Osteoblast (primary cell): Measurements from ENCODE around the gene PRKN. TPM values are rescaled to one million over a fixed set of nuclear protein-coding genes. Genes with fewer than 3 reads are reported as not detected.

Source experiments
- DNase-seq: peaks from one replicate; pipeline ENCODE4 v3.0.0; 2011; ENCODE audit warnings: low spot score, mixed read lengths; ENCODE audit not compliant: insufficient read length; ENCODE audit errors: missing footprints
- H2AFZ ChIP-seq: 2 replicates; pipeline ENCODE4 v1.6.0; 2011; ENCODE audit warnings: mild to moderate bottlenecking, low read length
- H3K27ac ChIP-seq: 2 replicates; pipeline ENCODE4 v1.5.1; 2011; ENCODE audit warnings: mild to moderate bottlenecking, low read depth, low read length, moderate library complexity
- H3K27me3 ChIP-seq: 2 replicates; pipeline ENCODE4 v1.6.0; 2012; ENCODE audit warnings: mild to moderate bottlenecking, control low read depth, inconsistent platforms, low read length, moderate library complexity; ENCODE audit not compliant: insufficient read depth
- H3K36me3 ChIP-seq: 2 replicates; pipeline ENCODE4 v1.5.1; 2011; ENCODE audit warnings: mild to moderate bottlenecking, low read length, control low read depth, moderate library complexity; ENCODE audit not compliant: insufficient read depth
- H3K4me1 ChIP-seq: 2 replicates; pipeline ENCODE4 v1.5.1; 2011; ENCODE audit warnings: mild to moderate bottlenecking, low read length, control low read depth, moderate library complexity; ENCODE audit not compliant: insufficient read depth
- H3K4me2 ChIP-seq: 2 replicates; pipeline ENCODE4 v1.6.0; 2011; ENCODE audit warnings: mild to moderate bottlenecking, low read length; ENCODE audit not compliant: insufficient read depth
- H3K4me3 ChIP-seq: fragments of 200-600 bp; sonication (generic); 3 replicates; pipeline ENCODE4 v1.5.1; 2012; ENCODE audit warnings: mild to moderate bottlenecking, low read length, inconsistent platforms; ENCODE audit not compliant: insufficient read depth
- H3K79me2 ChIP-seq: 2 replicates; pipeline ENCODE4 v1.6.0; 2012; ENCODE audit warnings: mild to moderate bottlenecking, low read length, control low read depth, inconsistent platforms; ENCODE audit not compliant: insufficient read depth
- H3K9me3 ChIP-seq: 2 replicates; pipeline ENCODE4 v1.5.1; 2011; ENCODE audit warnings: low read depth, low read length, control low read depth
- H4K20me1 ChIP-seq: 2 replicates; pipeline ENCODE4 v1.6.0; 2012; ENCODE audit warnings: mild to moderate bottlenecking, low read length, control low read depth; ENCODE audit not compliant: insufficient read depth
- total RNA-seq: library from RNA; depleted of rRNA; stranded (reverse); fragments of >200 nt; gene quantifications from 2 replicates; pipeline ENCODE4 v1.2.3, GENCODE V29; 2012
- TF ChIP-seq, protein P1 (sequence below): IDR thresholded peaks from 2 replicates; pipeline ENCODE4 v1.5.1; 2011; ENCODE audit warnings: mild to moderate bottlenecking, low read depth, low read length, moderate library complexity; ENCODE audit errors: extremely low read depth

The PRKN gene
- total RNA-seq, 1 donor = 2.9 TPM

DNA sequence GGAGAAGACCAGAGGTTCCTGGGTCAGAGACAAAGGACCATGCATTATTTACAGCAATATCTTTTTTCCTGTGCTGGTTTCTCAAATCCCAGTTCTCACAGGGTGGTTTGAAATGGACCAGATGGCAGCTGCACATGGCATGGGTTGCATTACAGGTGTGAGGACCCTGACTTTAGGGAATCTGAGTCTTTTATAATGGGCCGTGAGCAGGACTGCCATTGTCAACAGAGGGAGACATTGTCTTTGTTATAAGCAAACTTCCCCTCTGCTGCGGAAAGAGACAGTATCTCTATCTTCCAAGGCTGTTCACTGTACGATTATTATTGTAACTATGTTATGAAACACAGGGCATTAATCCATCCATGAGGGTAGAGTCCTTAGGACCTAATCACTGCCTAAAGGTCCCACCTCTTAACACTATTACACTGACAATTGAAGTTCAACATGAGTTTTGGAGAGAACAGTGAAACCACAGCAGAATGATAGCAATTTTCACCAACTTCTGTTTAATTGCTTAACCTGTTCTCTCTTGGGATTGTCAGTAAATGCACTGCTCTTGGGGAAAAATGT is 1297.6 kb downstream of the PRKN start:
- H3K27ac ChIP-seq = no peak overlapping the region
- H3K36me3 ChIP-seq = no peaks in the 10 kb centered on the region
- peaks cover 10% of the 10 kb centered on the region for H3K4me1 ChIP-seq
- peak; percentile 41 for DNase-seq
- H3K79me2 ChIP-seq = no peaks in the 10 kb centered on the region
- H3K27me3 ChIP-seq = no peaks in the 10 kb centered on the region
- H2AFZ ChIP-seq = no peak overlapping the region
- no peaks in the 10 kb centered on the region for H4K20me1 ChIP-seq
- no peak overlapping the region for H3K4me3 ChIP-seq
- H3K9me3 ChIP-seq = no peaks in the 10 kb centered on the region
- no peak overlapping the region for H3K4me2 ChIP-seq
- TF ChIP-seq, protein P1, sequence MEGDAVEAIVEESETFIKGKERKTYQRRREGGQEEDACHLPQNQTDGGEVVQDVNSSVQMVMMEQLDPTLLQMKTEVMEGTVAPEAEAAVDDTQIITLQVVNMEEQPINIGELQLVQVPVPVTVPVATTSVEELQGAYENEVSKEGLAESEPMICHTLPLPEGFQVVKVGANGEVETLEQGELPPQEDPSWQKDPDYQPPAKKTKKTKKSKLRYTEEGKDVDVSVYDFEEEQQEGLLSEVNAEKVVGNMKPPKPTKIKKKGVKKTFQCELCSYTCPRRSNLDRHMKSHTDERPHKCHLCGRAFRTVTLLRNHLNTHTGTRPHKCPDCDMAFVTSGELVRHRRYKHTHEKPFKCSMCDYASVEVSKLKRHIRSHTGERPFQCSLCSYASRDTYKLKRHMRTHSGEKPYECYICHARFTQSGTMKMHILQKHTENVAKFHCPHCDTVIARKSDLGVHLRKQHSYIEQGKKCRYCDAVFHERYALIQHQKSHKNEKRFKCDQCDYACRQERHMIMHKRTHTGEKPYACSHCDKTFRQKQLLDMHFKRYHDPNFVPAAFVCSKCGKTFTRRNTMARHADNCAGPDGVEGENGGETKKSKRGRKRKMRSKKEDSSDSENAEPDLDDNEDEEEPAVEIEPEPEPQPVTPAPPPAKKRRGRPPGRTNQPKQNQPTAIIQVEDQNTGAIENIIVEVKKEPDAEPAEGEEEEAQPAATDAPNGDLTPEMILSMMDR = peak; percentile 34

DNA sequence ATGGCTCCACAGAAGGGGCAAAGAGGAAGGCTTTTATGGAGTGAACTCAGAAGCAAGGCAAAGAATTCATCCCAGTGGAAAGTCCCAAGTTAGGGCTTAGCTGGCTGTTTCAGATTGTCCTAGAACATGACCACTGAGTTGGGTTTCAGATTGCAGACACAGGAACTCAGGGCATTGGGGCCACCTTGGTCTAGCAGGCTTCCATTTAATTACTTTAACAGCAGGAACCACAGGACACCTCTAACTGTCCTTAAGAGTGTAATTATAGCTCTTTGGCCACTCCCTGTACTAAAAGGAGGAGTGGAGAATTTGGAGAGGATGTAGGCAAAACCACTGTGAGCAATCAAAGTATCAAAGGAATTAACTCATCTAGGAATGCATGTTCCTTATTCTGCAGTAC is 1303.1 kb downstream of the PRKN start:
- TF ChIP-seq, protein P1 = no peak

DNA sequence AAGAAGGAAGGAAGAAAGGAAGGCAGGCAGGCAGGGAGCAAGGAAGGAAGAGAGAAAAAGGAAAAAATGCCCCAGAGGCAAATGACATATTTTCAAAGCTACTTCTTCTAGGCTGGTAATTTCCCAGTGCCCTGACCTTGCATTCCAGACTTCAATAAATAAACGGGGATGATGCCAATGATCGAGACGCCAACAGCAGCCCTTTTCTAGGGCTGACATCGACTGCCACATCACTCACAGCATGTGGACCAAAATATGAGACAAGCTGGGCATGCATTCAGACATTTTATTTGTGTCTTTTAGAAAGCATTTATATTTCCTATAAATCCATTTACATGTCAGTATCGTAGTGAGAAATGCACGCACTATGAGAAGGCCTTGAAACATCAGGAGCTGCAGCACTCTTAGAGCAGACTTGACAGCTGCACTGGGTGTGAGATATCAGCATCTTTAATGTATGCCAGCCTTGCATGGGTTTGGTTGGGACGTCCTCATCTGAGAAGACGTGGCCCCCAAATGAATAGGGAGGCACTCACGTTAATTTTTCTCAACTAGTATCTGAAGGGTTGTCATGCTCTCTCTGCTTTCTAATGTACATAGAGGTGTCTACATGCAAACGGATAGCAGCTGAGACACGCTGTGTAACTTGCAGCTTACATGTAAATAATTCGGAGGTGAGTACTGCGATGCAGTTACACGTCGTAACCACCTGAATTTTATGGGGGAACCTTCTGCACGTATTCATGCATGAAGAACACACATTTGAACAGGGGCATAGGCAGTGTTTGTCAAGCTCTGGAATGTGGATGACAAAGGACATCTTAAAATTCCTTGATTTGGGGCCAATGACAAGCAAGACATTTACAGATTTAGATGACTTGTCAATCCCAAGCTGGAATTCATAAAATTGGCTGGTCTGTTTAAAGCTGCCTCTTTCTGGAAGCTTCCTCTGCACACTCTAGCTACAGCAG is 1304.6 kb downstream of the PRKN start:
- no peaks in the 10 kb centered on the region for H3K27me3 ChIP-seq
- H3K4me3 ChIP-seq = no peak overlapping the region
- H3K9me3 ChIP-seq = no peaks in the 10 kb centered on the region
- H3K79me2 ChIP-seq = no peaks in the 10 kb centered on the region
- TF ChIP-seq, protein P1 = no peak
- H3K4me2 ChIP-seq = no peak overlapping the region
- peaks cover 3% of the 10 kb centered on the region for H3K4me1 ChIP-seq
- no peak for DNase-seq
- H3K36me3 ChIP-seq = no peaks in the 10 kb centered on the region
- H3K27ac ChIP-seq = no peak overlapping the region
- no peak overlapping the region for H2AFZ ChIP-seq
- no peaks in the 10 kb centered on the region for H4K20me1 ChIP-seq

More for the DNA sequence above, 1303.1 kb downstream of the PRKN start:
- Histone ChIP-seq H3K4me3 (no peak overlapping the region), H2AFZ (no peak overlapping the region), H3K79me2 (no peaks in the 10 kb centered on the region), H4K20me1 (no peaks in the 10 kb centered on the region), H3K36me3 (no peaks in the 10 kb centered on the region), H3K27ac (no peak overlapping the region), H3K27me3 (no peaks in the 10 kb centered on the region), H3K9me3 (no peaks in the 10 kb centered on the region), H3K4me2 (no peak overlapping the region), H3K4me1 (no peaks in the 10 kb centered on the region)
- DNase-seq = no peak

DNA sequence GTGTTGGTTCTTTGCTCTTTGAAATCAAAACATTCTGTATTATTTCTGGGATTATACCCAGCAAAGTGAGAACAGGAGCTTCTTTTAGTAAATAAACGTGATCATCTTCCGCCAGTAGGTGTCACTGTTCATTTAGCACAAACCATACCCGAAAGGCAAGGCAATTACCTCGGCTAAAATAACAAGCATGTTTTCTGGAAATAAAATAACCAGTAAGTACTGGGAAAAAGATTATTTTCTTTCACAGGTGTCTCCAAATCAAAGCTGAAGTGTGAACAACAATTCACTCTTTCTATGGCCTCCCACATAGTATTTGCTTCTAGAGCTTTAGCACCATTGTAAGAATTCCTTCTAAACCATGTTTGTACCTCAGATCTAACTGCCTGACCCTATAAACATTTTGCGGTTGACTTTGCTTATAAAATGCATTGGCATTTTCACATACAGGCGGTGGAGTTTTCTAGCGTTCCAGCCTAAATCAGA is 1309.1 kb downstream of the PRKN start:
- TF ChIP-seq, protein P1 = peak; percentile 79
- H3K4me2 ChIP-seq = peak overlapping the region; percentile 26
- H3K79me2 ChIP-seq = no peaks in the 10 kb centered on the region
- DNase-seq = peak; percentile 82
- no peak overlapping the region for H2AFZ ChIP-seq
- no peak overlapping the region for H3K4me3 ChIP-seq
- peaks cover 5% of the 10 kb centered on the region for H3K27me3 ChIP-seq
- H3K4me1 ChIP-seq = peaks cover 4% of the 10 kb centered on the region
- H3K9me3 ChIP-seq = no peaks in the 10 kb centered on the region
- no peaks in the 10 kb centered on the region for H4K20me1 ChIP-seq
- H3K36me3 ChIP-seq = no peaks in the 10 kb centered on the region
- H3K27ac ChIP-seq = peak overlapping the region; percentile 69
